ENCODE data around the gene RRAGD.

Gene RRAGD, protein sequence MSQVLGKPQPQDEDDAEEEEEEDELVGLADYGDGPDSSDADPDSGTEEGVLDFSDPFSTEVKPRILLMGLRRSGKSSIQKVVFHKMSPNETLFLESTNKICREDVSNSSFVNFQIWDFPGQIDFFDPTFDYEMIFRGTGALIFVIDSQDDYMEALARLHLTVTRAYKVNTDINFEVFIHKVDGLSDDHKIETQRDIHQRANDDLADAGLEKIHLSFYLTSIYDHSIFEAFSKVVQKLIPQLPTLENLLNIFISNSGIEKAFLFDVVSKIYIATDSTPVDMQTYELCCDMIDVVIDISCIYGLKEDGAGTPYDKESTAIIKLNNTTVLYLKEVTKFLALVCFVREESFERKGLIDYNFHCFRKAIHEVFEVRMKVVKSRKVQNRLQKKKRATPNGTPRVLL

DNA sequence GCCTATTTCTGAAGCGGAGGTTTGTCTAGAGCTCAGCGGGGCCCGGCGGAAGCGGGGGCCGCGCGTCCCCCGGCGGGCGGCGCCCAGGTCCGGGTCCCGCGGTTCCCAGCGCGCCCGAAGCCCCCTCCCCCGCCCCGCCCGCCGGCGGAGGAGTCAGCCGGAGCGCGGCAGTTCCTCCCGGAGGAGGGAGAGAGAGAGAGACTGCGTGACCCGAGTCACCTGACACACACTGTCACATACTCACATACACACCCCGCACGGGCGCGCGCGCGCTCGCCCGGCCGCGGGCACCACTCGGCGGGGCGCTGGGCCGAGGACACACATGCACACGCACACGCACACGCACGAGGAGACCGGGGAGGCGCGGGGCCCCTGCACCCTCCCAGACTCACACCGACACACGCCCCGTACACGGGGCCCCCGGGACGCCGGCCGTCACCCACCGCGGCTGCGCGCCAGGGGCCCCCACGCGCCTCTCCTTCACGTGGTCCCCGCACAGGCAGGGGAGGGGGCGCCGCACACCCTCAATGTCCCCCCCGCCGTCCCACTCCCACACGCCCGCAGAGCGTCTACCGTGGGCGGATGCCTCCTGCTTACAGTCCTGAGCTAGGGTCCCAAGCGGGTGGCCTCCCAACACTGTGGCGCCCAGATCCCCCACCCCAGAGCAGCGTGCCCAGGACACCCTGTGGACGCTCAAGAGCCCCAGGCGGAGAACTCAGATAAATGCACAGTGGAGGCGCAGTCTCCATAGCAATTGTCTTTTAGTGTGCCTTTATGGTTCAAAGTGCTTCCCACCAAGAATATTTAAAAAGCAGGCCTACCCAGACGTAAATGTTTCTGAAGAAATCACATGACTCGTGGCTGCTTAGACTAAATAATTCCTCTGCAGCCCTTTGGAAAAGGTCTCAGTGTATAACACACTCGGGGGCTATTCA, at the start of gene RRAGD:
TSS of gene RRAGD (minus strand) at position 203 of the 935 bp plus-strand sequence. CDS start 280 bp downstream, outside the sequence.
- DNase-seq (ENCODE audit: low spot score) = peak; percentile 64

DNA sequence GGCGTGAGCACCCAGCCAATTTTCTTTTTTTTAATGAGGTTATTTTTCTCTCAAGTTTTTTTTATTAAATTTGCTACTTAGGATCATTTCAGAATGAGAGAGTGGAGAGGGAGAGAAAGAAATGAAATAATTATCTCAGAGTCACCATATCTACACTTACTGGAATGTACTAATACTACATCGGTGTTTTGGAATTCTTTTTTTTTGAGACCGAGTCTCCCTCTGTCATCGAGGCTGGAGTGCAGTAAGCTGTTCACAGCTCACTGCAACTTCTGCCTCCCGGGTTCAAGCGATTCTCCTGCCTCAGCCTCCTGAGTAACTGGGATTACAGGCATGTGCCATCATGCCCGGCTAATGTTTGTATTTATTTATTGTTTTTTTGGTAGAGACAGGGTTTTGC, 48.6 kb upstream of the RRAGD start:
- no peak for DNase-seq (ENCODE audit: low spot score)

DNA sequence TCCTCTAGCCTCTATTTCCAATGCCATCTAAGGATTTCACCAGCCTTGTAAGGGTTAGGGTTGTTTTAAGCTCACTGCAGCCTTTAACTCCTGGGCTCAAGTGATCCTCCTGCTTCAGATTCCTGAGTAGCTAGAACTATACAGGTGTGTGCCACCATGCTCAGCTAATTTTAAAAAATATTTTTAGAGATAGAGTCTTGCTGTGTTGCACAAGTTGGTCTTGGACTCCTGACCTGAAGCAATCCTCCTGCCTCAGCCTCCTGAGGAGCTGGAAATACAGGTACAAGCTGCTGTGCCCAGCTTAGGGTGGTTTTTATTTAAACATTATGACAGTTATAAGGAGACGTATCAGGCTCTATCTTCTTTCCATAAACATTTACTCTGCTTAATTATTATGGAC, 47.4 kb upstream of the RRAGD start:
- DNase-seq (ENCODE audit: low spot score) = no peak

DNA sequence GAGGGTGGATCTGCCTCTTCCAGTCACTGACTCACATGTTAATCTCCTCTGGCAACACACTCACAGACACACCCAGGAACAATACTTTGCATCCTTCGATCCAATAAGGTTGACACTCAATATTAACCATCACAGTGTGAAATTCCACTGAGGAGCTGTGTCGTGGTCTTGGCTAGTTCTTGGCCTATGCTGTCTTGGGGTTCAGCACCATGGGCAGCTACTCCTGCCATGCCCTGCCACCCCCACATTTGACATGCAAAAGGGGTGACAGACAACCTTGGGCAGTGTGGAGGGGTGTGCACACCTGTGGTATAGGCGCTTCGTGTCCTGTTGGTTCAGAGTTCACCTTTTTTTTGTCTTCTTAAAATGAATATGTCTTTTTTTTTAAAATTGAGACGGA, 46.6 kb upstream of the RRAGD start:
- no peak for DNase-seq (ENCODE audit: low spot score)

DNA sequence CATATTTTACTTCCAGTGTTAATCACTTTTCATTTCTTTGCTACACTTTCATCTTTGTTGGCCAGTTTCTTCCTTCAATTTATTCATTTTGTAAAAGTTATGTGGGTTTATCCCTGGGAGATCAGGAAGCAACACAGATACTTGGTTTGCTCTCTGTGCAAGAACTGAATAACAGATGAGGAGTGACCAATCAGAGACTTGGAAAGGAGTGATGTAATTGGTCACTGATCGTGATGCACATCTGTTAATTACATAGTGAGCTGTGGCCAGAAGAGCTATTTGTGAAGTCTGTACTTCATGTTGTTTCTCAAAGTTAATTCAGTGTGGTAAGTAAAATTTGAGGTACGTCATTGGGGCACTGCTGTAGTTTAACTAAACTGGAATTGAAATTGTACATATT, 42.2 kb upstream of the RRAGD start:
- DNase-seq (ENCODE audit: low spot score) = no peak

DNA sequence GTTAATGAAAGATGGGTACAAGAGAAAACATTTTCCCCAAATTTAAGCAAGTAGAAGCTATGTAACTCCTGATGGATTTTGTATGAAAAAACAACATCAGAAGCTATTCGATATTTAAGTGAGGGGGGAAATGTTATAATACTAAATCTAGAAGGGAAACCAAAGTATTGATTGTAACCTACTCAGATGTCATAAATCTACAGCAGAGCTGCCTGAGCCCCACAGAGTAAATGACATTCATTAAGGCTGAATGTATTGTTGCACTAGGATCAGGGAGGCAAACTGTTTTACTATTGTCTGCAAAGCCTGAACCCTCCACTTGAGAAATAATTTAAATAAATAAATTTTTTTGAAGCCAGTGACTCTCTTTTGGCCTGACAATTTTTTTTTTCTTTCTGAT, 40.2 kb upstream of the RRAGD start:
- no peak for DNase-seq (ENCODE audit: low spot score)

DNA sequence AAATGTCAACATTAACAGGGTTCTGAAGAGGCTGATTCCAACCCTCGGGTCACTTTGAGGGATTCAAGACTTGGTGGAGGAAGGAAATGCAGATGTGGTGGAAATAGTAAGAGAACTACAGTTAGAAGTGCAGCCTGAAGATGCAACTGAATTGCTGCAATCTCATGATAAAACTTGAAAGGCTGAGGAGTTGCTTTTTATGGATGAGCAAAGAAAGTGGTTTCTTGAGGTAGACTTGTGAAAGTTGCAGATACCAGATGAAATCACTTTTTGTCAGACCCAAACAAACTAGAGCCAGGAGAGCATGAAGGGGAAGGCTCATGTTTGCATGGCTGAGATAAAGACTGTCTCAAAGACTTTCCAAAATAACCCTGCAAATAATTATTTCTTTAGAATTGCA, 37.1 kb upstream of the RRAGD start:
- DNase-seq (ENCODE audit: low spot score) = no peak

DNA sequence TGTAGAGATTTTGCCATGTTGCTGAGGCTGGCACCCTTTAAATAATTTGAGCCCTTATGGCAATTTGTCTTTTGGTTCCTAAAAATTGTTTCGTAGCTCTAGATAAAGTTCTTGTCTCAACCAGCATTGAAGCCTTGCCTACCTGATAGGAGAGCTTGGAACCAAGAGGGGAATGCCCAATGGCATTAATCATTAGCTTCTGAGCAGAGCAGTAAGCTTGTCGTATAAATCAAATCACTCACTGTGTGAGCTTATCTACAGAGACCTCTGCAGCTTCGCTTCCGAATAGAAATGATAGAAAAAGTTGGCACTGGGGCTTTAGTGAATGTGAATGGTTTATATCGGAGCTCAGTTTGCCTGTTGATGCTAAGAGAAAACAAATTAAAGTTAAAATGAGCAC, 31.6 kb upstream of the RRAGD start:
- DNase-seq (ENCODE audit: low spot score) = no peak

DNA sequence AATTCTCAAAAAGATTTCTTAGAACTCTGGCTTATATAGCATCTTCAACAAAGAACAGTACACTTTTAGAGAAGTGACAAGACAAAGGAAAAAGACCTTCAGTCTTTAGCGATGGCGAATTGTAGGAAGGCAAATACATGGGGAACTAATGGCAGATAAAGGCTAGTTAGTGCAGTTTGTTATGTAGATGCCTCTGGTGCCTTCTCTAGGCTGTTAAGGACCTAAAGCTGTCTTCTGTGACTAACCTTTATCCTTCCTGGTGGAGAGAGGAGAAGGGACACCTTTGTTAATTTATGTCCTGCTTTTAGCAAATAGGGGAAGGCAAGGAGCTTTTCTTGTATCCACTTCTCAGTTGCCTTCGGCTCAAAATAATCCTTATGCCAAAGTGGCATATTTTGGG, 28.1 kb upstream of the RRAGD start:
- no peak for DNase-seq (ENCODE audit: low spot score)

DNA sequence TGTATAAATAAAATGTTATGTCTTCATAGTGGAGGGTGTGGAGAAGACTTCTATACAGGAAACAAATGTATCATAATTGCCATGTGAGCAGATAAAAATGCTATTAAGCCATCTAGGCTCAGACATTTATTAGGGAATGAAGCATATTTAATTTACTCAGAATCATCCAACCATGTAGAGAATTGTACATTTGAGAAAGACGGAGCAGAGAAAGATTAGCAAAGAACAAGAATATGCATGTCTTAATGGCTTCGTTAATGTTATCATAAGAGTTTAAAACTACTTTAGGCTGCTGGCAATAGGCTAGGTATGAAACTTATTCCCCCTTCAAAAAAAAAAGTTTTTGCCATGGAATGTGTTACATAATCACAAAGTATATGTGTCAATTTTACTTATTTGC, 26.9 kb upstream of the RRAGD start:
- DNase-seq (ENCODE audit: low spot score) = no peak

DNA sequence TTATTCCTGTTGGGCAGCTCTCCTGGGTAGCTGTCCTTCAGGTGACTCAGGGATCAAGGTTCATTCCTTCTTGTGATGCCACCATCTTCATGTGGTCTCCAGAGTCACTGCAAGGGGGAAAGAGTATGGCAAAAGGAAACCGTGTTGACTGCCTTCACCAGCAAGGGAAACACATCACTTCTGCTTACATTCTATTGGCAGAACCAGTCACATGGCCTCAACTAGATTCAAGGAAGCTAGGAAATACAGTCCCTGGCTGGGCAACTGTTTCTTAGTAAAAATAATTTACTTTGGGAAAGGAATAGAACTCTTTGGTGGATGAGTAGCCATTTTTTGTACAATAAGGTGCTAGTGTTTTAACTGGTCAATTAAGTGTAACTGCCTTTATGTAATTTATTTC, 26.2 kb upstream of the RRAGD start:
- no peak for DNase-seq (ENCODE audit: low spot score)

DNA sequence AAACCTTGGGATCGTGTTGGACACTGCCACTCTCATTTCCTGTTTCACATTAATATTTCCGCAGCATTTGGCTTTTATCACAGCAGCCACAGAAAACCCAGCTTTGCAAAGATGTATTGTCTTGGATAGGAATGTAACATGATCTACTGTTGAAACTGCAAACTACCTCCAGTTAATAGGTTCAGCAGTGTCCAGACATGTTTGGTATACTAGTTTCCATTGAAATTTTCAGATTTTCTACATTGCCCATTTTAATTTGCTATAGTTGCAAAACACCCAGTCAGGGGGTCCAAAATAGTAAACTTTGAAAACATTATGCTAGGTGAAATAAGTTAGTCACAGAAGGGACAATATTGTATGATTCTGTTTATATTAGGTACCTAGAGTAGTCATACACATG, 24.2 kb upstream of the RRAGD start:
- no peak for DNase-seq (ENCODE audit: low spot score)

DNA sequence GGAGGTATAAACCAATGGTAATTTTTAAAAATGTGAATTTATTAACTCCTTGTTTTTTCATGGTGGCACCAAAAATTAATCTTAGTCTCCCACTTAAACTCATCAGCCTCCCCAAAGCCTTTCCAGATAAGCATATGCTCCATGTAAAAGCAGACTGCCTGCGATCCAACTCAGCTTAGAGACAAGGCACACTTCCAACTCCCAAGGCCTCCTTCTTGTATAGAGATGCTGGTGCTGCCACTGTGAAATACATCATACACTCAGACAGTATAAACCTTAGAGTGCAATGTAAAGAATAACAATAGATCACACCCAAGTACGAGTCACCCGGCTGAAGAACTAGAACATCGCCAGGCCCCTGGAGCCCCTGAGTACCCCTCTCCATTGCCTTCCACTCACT, 22.9 kb upstream of the RRAGD start:
- DNase-seq (ENCODE audit: low spot score) = no peak

DNA sequence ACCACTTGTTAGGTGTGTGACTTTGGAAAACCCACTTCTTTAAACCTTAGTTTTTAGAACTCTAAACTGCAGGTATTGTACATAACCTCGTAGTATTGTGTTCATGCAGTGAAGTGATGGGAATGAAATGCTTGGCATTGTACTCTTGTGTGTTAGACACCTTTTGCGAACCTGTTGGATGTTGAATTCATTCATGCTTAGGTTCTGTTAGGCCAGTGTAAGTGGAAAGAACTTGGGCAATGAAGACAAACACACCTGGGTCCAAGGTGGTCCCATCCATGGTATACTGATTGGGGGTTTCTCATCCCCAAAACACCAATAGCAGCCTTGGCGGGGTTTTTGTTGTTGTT, 22.1 kb upstream of the RRAGD start:
- DNase-seq (ENCODE audit: low spot score) = no peak

DNA sequence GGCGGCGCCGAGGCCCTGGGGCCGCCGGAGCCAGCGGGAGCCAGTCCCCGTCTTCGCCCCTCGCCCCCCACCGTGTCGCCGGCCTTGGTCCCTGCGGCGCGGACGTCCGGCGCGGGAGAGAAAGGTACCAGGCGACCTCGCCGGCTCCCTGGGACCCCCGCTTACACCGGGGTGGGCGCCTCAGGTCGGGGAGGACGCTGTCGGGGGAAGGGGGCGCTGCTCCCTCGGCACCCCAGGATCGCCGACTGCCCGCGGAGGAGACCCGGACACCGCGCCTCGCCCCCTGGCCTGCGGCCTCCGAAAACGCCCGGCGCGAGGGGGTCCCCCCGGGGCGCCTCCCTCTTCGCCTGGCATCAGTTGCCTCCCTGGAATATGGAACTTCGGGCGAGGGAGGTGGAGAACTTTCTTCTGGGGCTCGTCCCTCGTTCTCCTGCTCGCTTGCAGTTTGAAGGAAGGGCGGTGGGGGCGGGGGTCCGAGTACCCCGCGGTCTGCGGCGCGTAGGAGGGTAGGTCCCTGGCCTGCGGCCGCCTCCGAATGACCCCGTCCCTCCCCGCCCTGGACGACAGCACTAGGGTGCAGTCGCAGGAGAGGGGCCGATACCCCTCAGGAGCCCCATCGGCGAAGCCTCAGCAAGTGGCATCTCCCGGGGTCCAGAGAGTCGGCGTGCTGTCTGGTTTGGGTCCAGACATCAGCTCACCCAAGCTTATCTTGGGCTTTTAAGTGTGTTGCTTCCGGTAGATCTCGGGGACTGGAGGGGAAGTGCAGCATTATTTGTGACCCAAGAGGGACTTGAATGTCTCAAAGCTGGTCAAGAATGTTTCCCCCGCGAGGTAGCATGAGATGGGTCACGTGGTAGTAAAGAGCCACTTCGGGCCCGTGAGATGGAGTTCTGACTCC, 21.4 kb upstream of the RRAGD start:
- peak; percentile 16 for DNase-seq (ENCODE audit: low spot score)

DNA sequence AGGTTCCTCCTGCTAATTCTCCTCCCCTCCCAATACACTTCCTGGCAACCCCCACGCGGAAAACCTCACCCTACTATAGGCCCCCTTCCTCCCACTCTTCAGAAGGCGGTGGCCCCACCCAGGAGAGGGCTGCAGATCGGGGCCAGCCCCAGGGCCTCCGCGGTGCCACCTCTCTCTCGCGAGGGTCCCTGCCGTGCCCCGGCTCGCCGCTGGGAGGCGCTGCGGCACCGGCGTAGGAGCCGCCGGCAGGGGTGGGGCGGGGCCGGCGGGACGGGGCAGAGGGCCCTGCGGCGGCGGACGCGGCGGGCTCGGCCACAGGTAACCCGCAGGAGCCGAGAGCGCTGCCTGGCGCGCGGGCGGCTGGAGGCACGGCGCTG, 20.8 kb upstream of the RRAGD start, which contains the start of gene ANKRD6:
TSS of gene ANKRD6 (plus strand) at position 278 of the 377 bp plus-strand sequence. CDS start 133,825 bp downstream, outside the sequence.
- DNase-seq (ENCODE audit: low spot score) = peak; percentile 71

DNA sequence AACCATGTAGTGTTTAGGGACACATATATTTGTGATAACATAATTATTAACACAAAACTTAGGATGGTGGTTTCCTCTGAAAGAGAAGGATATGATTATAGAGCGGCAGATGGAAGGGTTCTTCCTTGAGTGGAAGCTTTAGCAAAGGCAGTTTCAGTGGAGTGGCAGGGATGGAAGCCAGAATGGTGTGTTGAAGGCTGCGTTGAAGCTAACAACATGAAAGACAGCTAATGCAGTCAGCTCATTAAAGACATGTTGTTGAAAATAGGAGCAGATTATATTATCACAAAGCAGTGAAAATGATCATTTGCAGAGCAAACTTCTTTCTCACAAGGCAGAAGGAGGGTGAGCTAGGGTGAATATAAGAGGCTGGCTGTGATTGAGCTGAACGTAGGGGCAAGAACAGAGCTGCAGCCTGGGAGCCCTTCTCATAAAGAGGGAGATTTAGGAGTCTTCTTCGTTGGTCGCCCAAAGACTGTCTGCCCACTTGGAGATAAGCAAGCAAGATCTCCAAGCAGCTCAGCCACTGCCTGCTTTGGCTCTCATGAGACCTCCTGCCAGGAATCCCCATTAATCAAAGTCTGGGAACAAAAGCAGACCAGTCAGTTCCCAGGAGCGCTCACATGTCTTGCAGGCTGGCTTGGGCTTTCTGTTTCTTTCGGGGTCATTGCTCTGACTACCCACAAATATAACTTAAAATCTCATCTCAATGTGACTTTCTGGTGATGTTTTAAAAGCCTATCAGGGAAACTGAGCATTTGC, 18.3 kb upstream of the RRAGD start:
- DNase-seq (ENCODE audit: low spot score) = no peak

DNA sequence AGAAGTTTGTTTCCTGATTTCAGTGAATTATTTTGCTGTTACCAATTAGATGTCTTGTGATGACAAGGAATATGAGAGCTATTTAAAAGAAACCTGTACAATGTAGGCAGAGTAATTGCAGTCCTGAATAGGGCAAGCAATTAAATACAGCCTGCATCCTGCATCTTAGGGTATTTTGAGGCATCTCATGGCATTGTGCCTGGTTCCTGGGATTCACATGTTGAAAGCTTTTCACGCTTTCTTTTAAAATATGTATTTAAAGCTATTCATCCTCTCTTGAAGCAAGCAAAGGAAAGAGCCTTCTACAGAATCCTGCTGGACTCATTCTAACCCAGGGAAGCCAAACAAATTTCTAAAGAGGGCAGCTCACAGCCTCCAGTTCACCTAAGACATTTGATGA, 4.7 kb upstream of the RRAGD start:
- DNase-seq (ENCODE audit: low spot score) = no peak

DNA sequence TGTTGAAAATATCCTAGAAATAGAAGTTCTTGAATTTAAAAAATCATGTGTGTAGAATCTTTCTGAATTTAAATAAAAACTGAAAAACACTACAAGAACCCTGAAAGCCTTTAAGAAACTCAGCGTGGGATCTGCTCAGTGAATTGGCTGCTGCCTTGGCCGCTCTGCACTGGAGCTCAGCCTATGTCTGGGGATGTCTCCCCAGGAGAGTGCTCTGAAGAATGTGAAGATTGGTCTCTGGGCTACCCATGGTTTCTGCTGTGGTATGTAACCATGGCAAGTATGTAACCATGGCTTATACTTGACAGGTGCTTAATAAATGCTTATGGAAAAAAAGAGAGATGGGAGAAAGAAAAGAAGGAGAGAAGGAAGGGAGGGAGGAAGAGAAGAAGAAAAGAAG, 3.1 kb upstream of the RRAGD start:
- no peak for DNase-seq (ENCODE audit: low spot score)

DNA sequence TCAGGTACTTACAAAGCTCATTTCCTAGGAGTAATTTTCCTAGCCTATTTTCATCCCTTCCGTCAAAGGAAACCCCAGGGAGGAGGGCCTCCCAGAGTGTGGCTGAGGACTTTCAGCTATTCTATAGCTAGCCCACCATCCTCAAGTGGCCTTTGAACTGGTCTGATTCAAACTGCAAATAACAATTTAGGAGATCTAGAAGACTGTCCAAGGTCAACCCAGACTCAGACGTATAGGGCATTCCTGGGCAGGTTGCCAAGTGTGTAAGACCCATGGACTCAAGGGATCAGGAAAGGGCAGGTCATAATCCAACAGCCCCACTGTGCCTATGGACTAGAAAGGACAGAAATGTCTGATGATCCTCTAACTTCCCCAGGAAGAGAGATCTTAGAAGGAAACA, 2.1 kb upstream of the RRAGD start:
- DNase-seq (ENCODE audit: low spot score) = no peak

DNA sequence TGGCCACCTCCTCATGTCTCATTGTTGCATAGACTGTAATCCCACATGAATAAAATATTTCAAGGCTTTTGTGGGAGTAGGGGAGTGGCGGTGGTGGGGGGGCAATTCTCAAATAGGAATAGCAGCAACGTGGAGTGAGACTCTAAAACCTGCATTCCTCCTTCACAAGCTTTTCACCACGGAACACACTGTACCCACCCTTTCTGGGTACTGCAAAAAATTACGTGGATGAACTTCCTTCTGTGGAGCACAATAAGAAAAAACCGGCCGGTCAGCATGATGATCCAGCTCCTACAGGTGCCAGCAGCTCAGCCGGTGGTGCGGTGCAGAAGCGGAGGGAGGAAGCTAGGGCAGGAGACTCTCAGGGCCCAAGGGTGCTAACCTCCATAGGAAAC, 930 bp upstream of the RRAGD start:
- no peak for DNase-seq (ENCODE audit: low spot score)
